HEK293 (cell line): ENCODE data around the gene SULF2.

ENCODE experiments used
- CTCF ChIA-PET: fragments of 350-600 bp; formaldehyde crosslinking; extraction: SDS; loops from one replicate; lab custom pipeline; 2021; ENCODE audit warnings: antibody characterized with exemption; lab: Yijun Ruan, JAX
- POLR2A ChIA-PET: fragments of 300-600 bp; formaldehyde crosslinking; extraction: SDS; loops from one replicate; lab custom pipeline; 2020; ENCODE audit warnings: antibody characterized with exemption, inconsistent platforms; lab: Yijun Ruan, JAX
- H3K27ac ChIP-seq: fragments of 200-500 bp; sonication (Bioruptor generic); 2 replicates; pipeline ENCODE4 v1.5.1; 2014; ENCODE audit warnings: low read depth, low read length, control low read depth, inconsistent platforms; ENCODE audit errors: extremely low read depth
- H3K36me3 ChIP-seq, 2 experiments: fragments of 200-500 bp in 1 of 2; sonication (Bioruptor generic) in 1 of 2; 1 replicate in 1 of 2; 2 replicates in 1 of 2; pipeline ENCODE4 v1.5.1; 2014 to 2017; ENCODE audit warnings: inconsistent platforms in 2 of 2, low read length in 2 of 2; ENCODE audit not compliant: control insufficient read depth in 2 of 2, insufficient read depth in 1 of 2
- H3K4me1 ChIP-seq: fragments of 200-500 bp; sonication (Bioruptor generic); 2 replicates; pipeline ENCODE4 v1.5.1; 2014; ENCODE audit warnings: mild to moderate bottlenecking, low read length, inconsistent platforms; ENCODE audit not compliant: control insufficient read depth, insufficient read depth
- H3K4me3 ChIP-seq: 2 replicates; pipeline ENCODE4 v1.5.1; 2011; ENCODE audit warnings: low read depth, mild to moderate bottlenecking, control low read depth, low read length, moderate library complexity
- H3K9me3 ChIP-seq: fragments of 200-500 bp; sonication (Bioruptor generic); 2 replicates; pipeline ENCODE4 v1.5.1; 2014; ENCODE audit warnings: low read depth, low read length, inconsistent platforms; ENCODE audit not compliant: control insufficient read depth, insufficient read depth
- INSM2 ChIP-seq: fragments of 450-650 bp; formaldehyde crosslinking; IDR thresholded peaks from 2 replicates; pipeline ENCODE4 v1.5.1; 2016; ENCODE audit warnings: missing biosample characterization, missing genetic modification characterization
- KLF1 ChIP-seq: fragments of 450-650 bp; formaldehyde crosslinking; IDR thresholded peaks from 2 replicates; pipeline ENCODE4 v1.5.1; 2016; ENCODE audit warnings: missing biosample characterization, missing genetic modification characterization
- MYNN ChIP-seq: fragments of 450-650 bp; formaldehyde crosslinking; IDR thresholded peaks from 2 replicates; pipeline ENCODE4 v1.5.1; 2016; ENCODE audit warnings: missing biosample characterization, missing genetic modification characterization, borderline replicate concordance
- MZF1 ChIP-seq: fragments of 450-650 bp; formaldehyde crosslinking; IDR thresholded peaks from 2 replicates; pipeline ENCODE4 v1.5.1; 2017; ENCODE audit warnings: missing biosample characterization, missing genetic modification characterization, borderline replicate concordance
- REST ChIP-seq: fragments of 450-650 bp; formaldehyde crosslinking; IDR thresholded peaks from 2 replicates; pipeline ENCODE4 v1.5.1; 2016; ENCODE audit warnings: missing biosample characterization, missing genetic modification characterization
- ZFP3 ChIP-seq: fragments of 450-650 bp; formaldehyde crosslinking; IDR thresholded peaks from 2 replicates; pipeline ENCODE4 v1.5.1; 2016; ENCODE audit warnings: low read depth, missing biosample characterization, missing genetic modification characterization
- ZNF121 ChIP-seq: fragments of 450-650 bp; formaldehyde crosslinking; IDR thresholded peaks from 2 replicates; pipeline ENCODE4 v1.5.1; 2016; ENCODE audit warnings: missing biosample characterization, missing genetic modification characterization
- ZNF18 ChIP-seq: fragments of 450-650 bp; formaldehyde crosslinking; IDR thresholded peaks from 2 replicates; pipeline ENCODE4 v1.5.1; 2016; ENCODE audit warnings: missing biosample characterization, missing genetic modification characterization
- ZNF184 ChIP-seq: fragments of 450-650 bp; IDR thresholded peaks from 2 replicates; pipeline ENCODE4 v1.5.1; 2018; ENCODE audit warnings: missing biosample characterization, mild to moderate bottlenecking, missing genetic modification characterization
- ZNF202 ChIP-seq: fragments of 450-650 bp; formaldehyde crosslinking; IDR thresholded peaks from 2 replicates; pipeline ENCODE4 v1.5.1; 2016; ENCODE audit warnings: missing biosample characterization, missing genetic modification characterization, borderline replicate concordance
- ZNF248 ChIP-seq: fragments of 450-650 bp; formaldehyde crosslinking; IDR thresholded peaks from 2 replicates; pipeline ENCODE4 v1.5.1; 2017; ENCODE audit warnings: missing biosample characterization, missing genetic modification characterization
- ZNF26 ChIP-seq: fragments of 450-650 bp; formaldehyde crosslinking; IDR thresholded peaks from 2 replicates; pipeline ENCODE4 v1.5.1; 2016; ENCODE audit warnings: missing biosample characterization, missing genetic modification characterization
- ZNF394 ChIP-seq: fragments of 450-650 bp; formaldehyde crosslinking; IDR thresholded peaks from 2 replicates; pipeline ENCODE4 v1.5.1; 2016; ENCODE audit warnings: missing biosample characterization, missing genetic modification characterization, mild to moderate bottlenecking, moderate library complexity, borderline replicate concordance
- ZNF510 ChIP-seq: fragments of 450-650 bp; formaldehyde crosslinking; IDR thresholded peaks from 2 replicates; pipeline ENCODE4 v1.5.1; 2018; ENCODE audit warnings: mild to moderate bottlenecking, missing genetic modification characterization, missing biosample characterization; ENCODE audit not compliant: insufficient replicate concordance
- ZNF518A ChIP-seq: fragments of 450-650 bp; formaldehyde crosslinking; conservative IDR thresholded peaks from 2 replicates; pipeline ENCODE4 v1.5.1; 2016; ENCODE audit warnings: low read depth, missing biosample characterization, missing genetic modification characterization
- ZNF548 ChIP-seq: fragments of 450-650 bp; formaldehyde crosslinking; IDR thresholded peaks from 2 replicates; pipeline ENCODE4 v1.5.1; 2016; ENCODE audit warnings: missing biosample characterization, missing genetic modification characterization
- ZNF561 ChIP-seq: fragments of 450-650 bp; IDR thresholded peaks from 2 replicates; pipeline ENCODE4 v1.5.1; 2018; ENCODE audit warnings: missing biosample characterization, missing genetic modification characterization, borderline replicate concordance
- ZNF629 ChIP-seq: fragments of 450-650 bp; formaldehyde crosslinking; IDR thresholded peaks from 2 replicates; pipeline ENCODE4 v1.5.1; 2017; ENCODE audit warnings: missing biosample characterization, missing genetic modification characterization

Gene SULF2

GRCh38 chr20:47719625-47720024 lies 65.7 kb downstream of the SULF2 start:
- ChIA-PET CTCF (interaction anchor here (0.6 to 1.8 kb wide), 3 partner anchors 264 to 901 kb away, joined by 3 to 8 read pairs (median 5); no protein-coding TSS in a partner anchor), POLR2A (no interaction called here)
- no peaks in the 10 kb centered on the region; a peak in 1 of 3 replicates for H3K36me3 ChIP-seq
- peaks cover 7% of the 10 kb centered on the region for H3K4me1 ChIP-seq
- TF ChIP-seq MZF1 (tag by site-specific recombination) (no peak), MYNN (tag by site-specific recombination) (no peak), ZNF184 (tag by site-specific recombination) (no peak), ZNF18 (no peak), ZNF248 (no peak), ZNF394 (no peak), ZNF561 (tag by site-specific recombination) (no peak), REST (no peak)
- H3K27ac ChIP-seq, result no peak overlapping the region
- no peak overlapping the region for H3K4me3 ChIP-seq
- H3K9me3 ChIP-seq, result no peaks in the 10 kb centered on the region

GRCh38 chr20:47719211-47719610 lies 66.1 kb downstream of the SULF2 start:
- Histone ChIP-seq H3K4me1 (peaks cover 7% of the 10 kb centered on the region; the same call in 1 of the 2 replicates), H3K27ac (no peak overlapping the region), H3K9me3 (no peaks in the 10 kb centered on the region), H3K4me3 (no peak overlapping the region), H3K36me3 (no peaks in the 10 kb centered on the region; a peak in 1 of 3 replicates)
- CTCF ChIA-PET, result interaction anchor here (0.6 kb wide), 1 partner anchor 264 kb away, joined by 3 read pairs; no protein-coding TSS in a partner anchor
- TF ChIP-seq ZNF548 (tag by site-specific recombination) (no peak), INSM2 (tag by site-specific recombination) (no peak), KLF1 (tag by site-specific recombination) (no peak), ZNF510 (tag by site-specific recombination) (no peak)
- POLR2A ChIA-PET, result no interaction called here

GRCh38 chr20:47718398-47718797 lies 66.9 kb downstream of the SULF2 start:
- Histone ChIP-seq H3K27ac (no peak overlapping the region), H3K4me3 (no peak overlapping the region), H3K4me1 (peaks cover 7% of the 10 kb centered on the region; the same call in 1 of the 2 replicates), H3K36me3 (no peaks in the 10 kb centered on the region; a peak in 1 of 3 replicates), H3K9me3 (no peaks in the 10 kb centered on the region)
- ChIA-PET CTCF (interaction anchor here (0.7 to 1.1 kb wide), 2 partner anchors 47 to 577 kb away, joined by 4 to 7 read pairs; no protein-coding TSS in a partner anchor), POLR2A (no interaction called here)
- no peak for TF ChIP-seq ZNF629 (tag by site-specific recombination)
- TF ChIP-seq ZNF510 (tag by site-specific recombination), result no peak
- no peak for TF ChIP-seq ZFP3
- TF ChIP-seq ZNF26 (tag by site-specific recombination), result no peak
- no peak for TF ChIP-seq ZNF121 (tag by site-specific recombination)
- no peak for TF ChIP-seq ZNF518A
- no peak for TF ChIP-seq ZNF202 (tag by site-specific recombination)
